ENCODE data around the gene SETD2.

GRCh38 chr3:47012342-47013230 lies 151.3 kb downstream of the SETD2 start:
- TF ChIP-seq CTCF (IDR thresholded peaks at IDR 0.05; ENCODE audit: low read length) = no peak
- TF ChIP-seq EZH2 (IDR thresholded peaks at IDR 0.05; ENCODE audit: borderline replicate concordance, low read length) = no peak

Measured in OCI-LY1 (cell line).